ENCODE data around the gene U2AF1. TPM values are rescaled to one million over a fixed set of nuclear protein-coding genes. Genes with fewer than 3 reads are reported as not detected.

U2AF1 gene
- total RNA-seq, 4 donors from 2014 or later, result 18.6 to 51.1 (median 37.9) TPM

Other genes starting within 250 kb of the U2AF1 start
- gene WDR4, start 228.0 kb downstream of the U2AF1 start, total RNA-seq, result 10 to 100 TPM; 13.0 to 30.6 (median 17.4) TPM
- gene NDUFV3, start 214.3 kb downstream of the U2AF1 start, total RNA-seq, result 10 to 100 TPM; 52.1 to 75.2 (median 61.4) TPM
- gene ERVH48-1, start 181.9 kb downstream of the U2AF1 start, total RNA-seq, result not detected
- 10 to 100 TPM in 2 of 4 donors, 1 to 10 TPM in 2; 9.0 to 23.7 (median 12.3) TPM for gene PKNOX1, start 133.0 kb downstream of the U2AF1 start, total RNA-seq
- gene CBS, start 31.7 kb downstream of the U2AF1 start, total RNA-seq, result 100 to 1,000 TPM in 3 of 4 donors, 10 to 100 TPM in 1; 88.1 to 271 (median 185) TPM
- gene CRYAA, start 61.4 kb upstream of the U2AF1 start, total RNA-seq, result not detected

Data from tibial nerve (tissue), 4 donors.